ENCODE data around the gene EDIL3. TPM values are rescaled to one million over a fixed set of nuclear protein-coding genes. Genes with fewer than 3 reads are reported as not detected.
A peak's percentile ranks its signal among the peaks of the same experiment; 100 is the strongest.

EDIL3 gene
- total and polyA plus RNA-seq, 2 of the 8 experiments (the other 6 are each of a cell fraction or from before 2014, with no cell fraction given), result 14.7 to 47.2 TPM

DNA sequence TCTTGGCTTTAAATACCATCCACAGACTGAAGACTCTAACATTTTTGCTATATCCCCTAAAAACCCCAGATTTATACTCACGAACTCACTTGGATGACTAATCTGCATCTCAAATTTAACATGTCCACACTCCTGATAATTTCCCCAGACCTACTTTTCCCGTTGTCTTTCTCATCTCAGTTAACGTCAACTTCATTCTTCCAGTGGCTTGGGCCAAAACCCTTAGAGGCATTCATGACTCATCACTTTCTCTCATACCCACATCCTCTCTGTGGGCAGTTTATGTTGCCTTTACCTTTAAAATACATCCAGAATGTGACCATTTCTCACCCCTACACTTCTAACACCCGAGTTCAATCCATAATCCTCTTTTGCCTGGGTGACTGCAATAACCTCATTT, 96.7 kb downstream of the EDIL3 start:
- Histone ChIP-seq H4K5ac (ENCODE audit: insufficient read length, low read depth, low read length) (no peak overlapping the region), H3K14ac (ENCODE audit: insufficient read length) (no peak overlapping the region), H3K56ac (replicated peaks; ENCODE audit: insufficient read length, low read depth, low read length) (no peak overlapping the region), H3K36me3 (ENCODE audit: control insufficient read depth in 2 of 4, insufficient read depth in 4 of 4, low read length in 3 of 4) (no peaks in the 10 kb centered on the region), H3K18ac (ENCODE audit: extremely low read depth, low read length) (no peak overlapping the region), H4K8ac (ENCODE audit: extremely low read depth, insufficient read depth, low read length) (no peak overlapping the region), H2BK120ac (replicated peaks; ENCODE audit: low read depth, low read length) (no peak overlapping the region), H3K23me2 (ENCODE audit: low read depth, low read length) (no peaks in the 10 kb centered on the region), H2BK12ac (ENCODE audit: low read depth, low read length) (no peak overlapping the region), H3K23ac (ENCODE audit: insufficient read length) (no peak overlapping the region), H2BK5ac (ENCODE audit: low read depth, low read length) (no peak overlapping the region; the same call in 1 of the 2 replicates), H2BK20ac (ENCODE audit: low read length) (no peak overlapping the region), H3K79me1 (ENCODE audit: low read depth, low read length) (peaks cover 2% of the 10 kb centered on the region; the same call in 1 of the 2 replicates), H3K4me2 (ENCODE audit: insufficient read depth in 1 of 2, low read depth in 2 of 2, low read length in 2 of 2) (no peak overlapping the region; a peak in 1 of 4 replicates), H3K79me2 (ENCODE audit: control insufficient read depth in 1 of 2, insufficient read depth in 2 of 2, low read length in 2 of 2) (peaks cover 0 to 2% of the 10 kb centered on the region in 2 experiments; a peak in 1 of 4 replicates), H4K91ac (replicated peaks; ENCODE audit: insufficient read length, low read length) (no peak overlapping the region), H3K4me1 (replicated peaks in 1 of 4; ENCODE audit: control insufficient read depth in 3 of 4, insufficient read depth in 4 of 4, low read length in 3 of 4) (peaks cover 0 to 5% (median 2%) of the 10 kb centered on the region in 4 experiments; a peak in 6 of 7 replicates), H3K27me3 (replicated peaks in 1 of 4; ENCODE audit: control insufficient read depth in 3 of 4, extremely low read depth in 1 of 4, insufficient read depth in 3 of 4, low read length in 3 of 4) (no peaks in the 10 kb centered on the region), H3K9me3 (ENCODE audit: insufficient read depth in 2 of 2, low read depth in 1 of 2, low read length in 1 of 2) (no peaks in the 10 kb centered on the region), H3K9ac (replicated peaks in 1 of 4; ENCODE audit: extremely low read depth in 1 of 4, low read depth in 3 of 4, low read length in 3 of 4) (no peak overlapping the region), H2BK15ac (ENCODE audit: low read length) (no peak overlapping the region), H3K4ac (replicated peaks; ENCODE audit: insufficient read length, low read depth, low read length) (no peak overlapping the region), H2AFZ (ENCODE audit: low read length) (no peak overlapping the region), H4K20me1 (replicated peaks in 1 of 2; ENCODE audit: control insufficient read depth in 1 of 2, insufficient read depth in 2 of 2, low read length in 2 of 2) (no peaks in the 10 kb centered on the region), H3K27ac (ENCODE audit: low read depth, low read length) (no peak overlapping the region), H2AK5ac (ENCODE audit: low read depth, low read length) (no peak overlapping the region), H3K4me3 (ENCODE audit: extremely low read depth in 1 of 4, insufficient read depth in 2 of 4, low read depth in 3 of 4, low read length in 4 of 4) (no peak overlapping the region)
- DNase-seq (ENCODE audit: low read depth in 1 of 2, low spot score in 2 of 2) (no peak), FAIRE-seq (no peak)
- WGBS, 2 experiments (ENCODE audit: extremely low coverage in 1 of 2, insufficient coverage in 1 of 2, insufficient read length in 1 of 2, insufficient replicate concordance in 2 of 2, low coverage in 1 of 2, low lambda C conversion rate in 2 of 2, missing lambda C conversion rate in 1 of 2), result 84% methylated on average over 4 of the region's 4 CpGs; no CpG with 5 or more reads in 1 of the 2 experiments
- ChIA-PET POLR2A (ENCODE audit: partially characterized antibody) (no interaction called here), CTCF (ENCODE audit: partially characterized antibody) (interaction anchor here (0.6 to 0.7 kb wide), 2 partner anchors 424 to 452 kb away, joined by 3 to 4 read pairs; no protein-coding TSS in a partner anchor)
- TF ChIP-seq, protein P1, sequence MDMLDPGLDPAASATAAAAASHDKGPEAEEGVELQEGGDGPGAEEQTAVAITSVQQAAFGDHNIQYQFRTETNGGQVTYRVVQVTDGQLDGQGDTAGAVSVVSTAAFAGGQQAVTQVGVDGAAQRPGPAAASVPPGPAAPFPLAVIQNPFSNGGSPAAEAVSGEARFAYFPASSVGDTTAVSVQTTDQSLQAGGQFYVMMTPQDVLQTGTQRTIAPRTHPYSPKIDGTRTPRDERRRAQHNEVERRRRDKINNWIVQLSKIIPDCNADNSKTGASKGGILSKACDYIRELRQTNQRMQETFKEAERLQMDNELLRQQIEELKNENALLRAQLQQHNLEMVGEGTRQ (IDR thresholded peaks at IDR 0.05; ENCODE audit: low read length), result no peak
- peak; percentile 84 for TF ChIP-seq BACH1 (IDR thresholded peaks at IDR 0.05; ENCODE audit: low read length)

Data from H1 (cell line).